ENCODE measurements around the gene LIAS.
"Not testable (repeated sequence)": the region's sequence is repeated elsewhere in the genome, so short reads cannot be mapped to it uniquely, and the experiment has no call there.

Gene LIAS

DNA sequence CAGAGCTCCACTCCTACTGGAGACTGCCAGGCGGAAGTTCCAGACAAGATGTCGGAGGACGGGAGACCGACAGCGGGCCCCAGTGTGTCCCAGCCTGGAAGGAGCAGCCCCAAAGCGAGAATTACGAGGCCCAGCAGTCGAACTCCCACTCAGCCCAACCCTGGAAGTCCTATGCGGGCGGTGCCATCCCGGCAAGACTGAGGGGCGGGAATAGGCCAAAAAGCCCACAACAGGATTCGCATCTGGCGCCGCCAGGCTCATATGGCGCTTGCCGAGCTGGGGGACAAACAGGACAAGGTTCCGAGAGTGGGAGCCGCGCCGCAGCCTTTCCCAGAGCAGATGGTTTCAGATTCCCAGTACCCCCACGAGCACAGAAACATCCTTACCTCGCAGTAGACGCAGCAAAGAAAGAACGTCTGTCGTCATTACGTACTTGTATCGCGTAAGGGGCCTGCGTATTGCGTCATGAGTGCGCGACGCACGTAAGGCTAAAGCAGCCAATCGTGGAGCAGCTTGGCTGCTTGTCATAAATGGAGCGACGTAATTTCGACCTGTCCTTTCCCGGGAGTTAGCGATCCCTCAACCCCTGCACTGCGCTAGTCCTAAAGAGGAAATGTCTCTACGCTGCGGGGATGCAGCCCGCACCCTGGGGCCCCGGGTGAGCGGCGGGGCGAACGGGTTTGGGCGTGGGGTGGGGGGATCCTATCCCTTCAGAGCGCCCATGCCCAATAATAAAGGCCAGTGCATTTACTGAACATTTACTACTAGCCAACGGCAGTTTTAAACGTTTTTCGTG lies at the start of gene LIAS, which contains the start of gene RPL9:
LIAS (plus strand) TSS at position 552 of the 796 bp plus-strand sequence; CDS start at position 614, 62 bp downstream.
RPL9 (minus strand) TSS at position 418 of the 796 bp plus-strand sequence. CDS start 483 bp downstream, outside the sequence.
- DNase-seq: peak; percentile 68 to 98 (median 88)

DNA sequence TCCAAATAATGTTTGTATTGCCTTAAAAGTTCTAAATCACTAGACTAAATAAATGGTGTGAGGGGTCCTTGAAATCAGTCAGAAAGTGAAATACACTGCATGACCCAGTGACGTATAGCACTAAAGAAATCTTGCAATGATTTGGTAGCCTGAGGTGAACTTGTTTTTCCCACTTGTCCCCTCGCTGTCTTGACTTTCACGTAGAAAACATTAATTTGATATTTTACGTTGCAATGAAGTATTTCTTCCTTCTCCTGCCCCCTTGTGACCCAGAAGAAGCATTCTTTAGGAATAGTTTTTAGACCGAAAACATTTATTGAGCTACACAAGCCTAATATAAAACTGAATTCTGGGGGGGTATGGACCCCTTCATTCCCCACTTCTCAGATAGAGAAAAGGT lies 48.4 kb upstream of the LIAS start:
- no peak for DNase-seq

DNA sequence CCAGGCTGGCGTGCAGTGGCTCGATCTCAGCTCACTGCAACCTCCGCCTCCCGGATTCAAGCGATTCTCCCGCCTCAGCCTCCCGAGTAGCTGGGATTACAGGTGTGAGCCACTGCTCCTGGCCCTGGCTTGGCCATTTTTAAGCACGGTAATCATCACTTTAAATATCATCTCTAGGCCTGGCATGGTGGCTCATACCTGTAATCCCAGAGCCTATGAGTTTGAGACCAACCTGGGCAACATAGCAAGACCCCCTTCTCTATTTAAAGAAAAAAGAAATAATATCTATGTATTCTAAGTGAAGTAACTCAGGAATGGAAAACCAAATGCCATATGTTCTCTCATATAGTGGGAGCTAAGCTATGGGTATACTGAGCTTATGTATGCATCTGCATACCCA lies 47.3 kb upstream of the LIAS start:
- not testable (repeated sequence) for DNase-seq

GRCh38 chr4:39415678-39416283 lies 43.1 kb upstream of the LIAS start:
- DNase-seq: no peak

- no peak for DNase-seq
These were observed 36.6 kb upstream of the LIAS start for GRCh38 chr4:39422247-39422646.

- DNase-seq: not testable (repeated sequence)
These were observed 33.6 kb upstream of the LIAS start for GRCh38 chr4:39425297-39425696.

- DNase-seq: no peak
These were observed 32.1 kb upstream of the LIAS start for GRCh38 chr4:39426728-39427127.

DNA sequence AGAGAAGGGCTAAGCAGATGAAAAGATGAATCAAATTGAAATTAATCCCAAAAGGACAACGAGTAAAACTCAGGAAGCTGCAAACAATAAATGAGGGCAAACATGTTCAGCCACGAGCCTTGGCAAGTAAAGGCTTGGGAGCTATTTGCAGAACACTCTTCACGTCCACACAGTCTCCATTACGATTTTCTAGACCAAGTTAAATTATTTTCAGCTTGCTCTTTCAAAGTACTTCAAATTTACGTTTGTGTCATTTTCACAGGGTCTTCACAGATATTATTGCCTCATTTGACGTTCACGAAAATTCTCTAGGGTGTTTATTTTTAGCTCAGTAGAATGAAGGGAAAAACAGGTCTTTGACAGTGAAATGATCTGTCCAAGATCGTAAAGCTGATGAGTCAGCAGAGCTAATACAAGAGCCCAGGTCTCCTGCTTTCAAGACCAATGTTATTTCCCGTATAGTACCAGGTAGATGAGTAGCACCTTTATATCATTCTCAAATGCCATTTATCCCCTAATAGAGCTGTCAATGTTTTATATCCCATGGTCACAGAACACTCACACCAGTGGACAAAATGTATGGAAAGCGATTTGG lies 31.2 kb upstream of the LIAS start:
- no peak for DNase-seq

GRCh38 chr4:39429476-39430334 lies 29.2 kb upstream of the LIAS start:
- DNase-seq: no peak

- DNase-seq: no peak
These were observed 24.9 kb upstream of the LIAS start for GRCh38 chr4:39433878-39434492.

DNA sequence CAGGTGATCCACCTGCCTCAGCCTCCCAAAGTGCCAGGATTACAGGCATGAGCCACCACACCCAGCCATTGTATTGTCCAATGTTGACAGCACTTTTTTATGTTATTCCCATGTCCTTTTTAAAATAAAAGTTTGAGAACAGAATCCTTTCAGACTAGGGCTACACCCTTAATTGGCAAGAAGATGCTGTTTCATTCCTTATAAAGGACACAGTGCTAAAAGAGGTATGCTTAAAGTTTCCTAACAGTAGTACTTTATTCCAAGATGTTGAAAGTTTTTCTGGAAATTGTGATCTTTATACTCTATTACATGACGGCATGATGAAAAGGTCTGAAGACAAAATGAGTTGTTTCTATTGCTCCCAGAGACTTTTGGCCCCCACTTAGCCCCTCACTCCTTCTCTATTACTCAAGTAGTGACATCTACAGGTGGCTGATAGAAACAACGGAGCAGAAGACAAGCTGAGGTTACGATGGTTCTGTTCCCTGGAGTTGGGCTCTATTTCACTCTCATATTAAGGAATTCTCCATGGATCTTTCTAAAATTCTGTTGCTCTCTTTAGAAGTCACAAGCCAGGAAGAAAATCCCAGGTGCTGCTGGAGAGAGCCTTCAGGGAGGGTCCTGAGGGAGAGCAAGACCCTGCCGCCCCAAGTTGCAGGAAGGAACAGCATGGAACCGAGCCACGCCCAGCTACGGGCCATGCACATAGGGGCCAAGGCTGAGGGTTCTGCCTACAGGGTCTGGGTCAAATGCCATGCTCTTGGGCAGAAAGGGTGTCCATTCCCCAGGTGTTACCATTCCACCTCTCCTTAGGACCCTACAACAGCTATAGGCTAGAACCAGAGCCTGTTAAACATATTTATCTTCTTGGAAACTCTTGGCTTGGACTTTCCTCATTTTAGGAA lies 22.9 kb upstream of the LIAS start:
- DNase-seq: peak in 1 of 56 donors; percentile 0

DNA sequence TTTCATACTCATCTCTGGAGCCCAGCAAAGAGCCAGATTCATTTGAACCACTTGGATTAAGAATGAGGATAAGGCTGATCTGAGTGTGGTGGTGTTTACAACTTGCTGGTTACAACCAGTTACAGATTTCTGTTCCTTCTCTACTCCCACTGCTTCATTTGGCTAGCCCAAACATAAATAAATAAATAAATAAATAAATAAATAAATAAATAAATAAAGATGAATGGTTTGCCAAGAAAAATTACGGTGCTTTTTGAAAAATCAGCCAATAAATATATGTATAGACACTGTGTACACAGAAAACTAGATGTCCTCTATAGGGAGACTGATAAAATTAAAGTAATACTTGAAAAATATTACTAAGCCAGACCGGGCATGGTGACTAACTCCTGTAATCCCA lies 17.3 kb upstream of the LIAS start:
- DNase-seq: no peak

DNA sequence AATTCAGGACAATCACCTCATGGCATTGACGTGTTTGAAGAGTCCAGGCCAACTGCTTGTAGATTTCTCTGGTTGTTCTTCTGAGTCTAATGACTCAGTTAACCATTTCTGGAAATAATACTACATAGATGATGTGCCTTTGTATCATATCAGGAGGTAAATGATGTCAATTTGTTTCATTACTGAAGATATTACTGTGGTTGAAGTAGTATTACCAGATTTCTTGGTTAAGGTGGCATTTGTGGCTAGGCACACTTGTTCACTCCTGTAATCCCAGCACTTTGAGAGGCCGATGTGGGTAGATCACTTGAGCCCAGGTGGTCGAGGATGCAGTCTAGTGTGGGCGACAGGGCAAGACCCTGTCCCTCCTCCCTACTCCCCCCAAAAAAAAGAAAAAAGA lies 15.9 kb upstream of the LIAS start:
- no peak for DNase-seq

DNA sequence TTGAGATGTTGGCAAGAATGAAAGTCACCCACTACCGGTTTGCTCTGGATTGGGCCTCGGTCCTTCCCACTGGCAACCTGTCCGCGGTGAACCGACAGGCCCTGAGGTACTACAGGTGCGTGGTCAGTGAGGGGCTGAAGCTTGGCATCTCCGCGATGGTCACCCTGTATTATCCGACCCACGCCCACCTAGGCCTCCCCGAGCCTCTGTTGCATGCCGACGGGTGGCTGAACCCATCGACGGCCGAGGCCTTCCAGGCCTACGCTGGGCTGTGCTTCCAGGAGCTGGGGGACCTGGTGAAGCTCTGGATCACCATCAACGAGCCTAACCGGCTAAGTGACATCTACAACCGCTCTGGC lies 12.4 kb upstream of the LIAS start:
- DNase-seq: no peak

- peak in 18 of 56 donors; percentile 4 to 40 (median 12) for DNase-seq
These were observed 11.8 kb upstream of the LIAS start for GRCh38 chr4:39446842-39447573.

DNA sequence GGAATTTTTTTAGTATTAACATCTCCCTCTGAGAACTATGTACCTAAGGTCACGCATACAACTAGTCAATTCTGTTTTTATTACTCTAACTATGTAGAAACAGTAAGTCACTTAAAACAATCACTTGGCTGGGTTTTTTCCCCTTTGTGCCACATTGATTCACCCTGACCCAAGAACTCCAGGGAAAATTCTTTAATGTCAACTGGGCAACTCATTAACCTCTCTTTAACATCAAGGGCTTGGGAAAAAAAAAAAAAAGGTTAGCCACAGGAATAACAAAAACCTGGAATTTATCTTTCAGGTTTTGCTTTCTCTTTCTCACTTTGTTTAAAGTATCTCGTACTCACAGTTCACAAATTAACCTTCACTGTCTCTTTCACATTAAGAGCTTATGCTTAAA lies 8.2 kb upstream of the LIAS start:
- DNase-seq: no peak

DNA sequence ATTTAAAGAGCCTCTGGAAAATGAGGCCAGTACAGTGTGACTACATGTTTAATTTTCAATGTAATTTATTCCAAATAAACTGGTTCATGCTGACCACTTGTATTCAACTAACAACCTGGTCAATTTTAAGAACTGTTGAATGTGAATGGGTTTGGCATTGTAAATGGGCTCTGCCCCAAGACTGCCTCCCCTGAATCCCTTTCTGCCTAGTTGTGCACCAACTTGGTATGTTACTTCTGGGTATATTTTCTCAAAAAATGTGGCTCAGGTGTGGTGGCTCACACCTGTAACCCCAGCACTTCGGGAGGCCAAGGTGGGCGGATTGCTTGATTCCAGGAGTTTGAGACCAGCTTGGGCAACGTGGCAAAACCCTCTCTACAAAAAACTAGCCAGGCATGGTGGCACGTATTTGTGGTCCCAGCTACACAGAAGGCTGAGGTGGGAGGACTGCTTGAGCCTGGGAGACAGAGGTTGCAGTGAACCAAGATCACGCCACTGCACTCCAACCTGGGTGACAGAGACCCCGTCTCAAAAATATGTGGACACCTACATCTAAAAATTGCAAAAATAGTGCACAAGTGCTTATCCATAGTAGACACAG lies 7.3 kb upstream of the LIAS start:
- no peak for DNase-seq

DNA sequence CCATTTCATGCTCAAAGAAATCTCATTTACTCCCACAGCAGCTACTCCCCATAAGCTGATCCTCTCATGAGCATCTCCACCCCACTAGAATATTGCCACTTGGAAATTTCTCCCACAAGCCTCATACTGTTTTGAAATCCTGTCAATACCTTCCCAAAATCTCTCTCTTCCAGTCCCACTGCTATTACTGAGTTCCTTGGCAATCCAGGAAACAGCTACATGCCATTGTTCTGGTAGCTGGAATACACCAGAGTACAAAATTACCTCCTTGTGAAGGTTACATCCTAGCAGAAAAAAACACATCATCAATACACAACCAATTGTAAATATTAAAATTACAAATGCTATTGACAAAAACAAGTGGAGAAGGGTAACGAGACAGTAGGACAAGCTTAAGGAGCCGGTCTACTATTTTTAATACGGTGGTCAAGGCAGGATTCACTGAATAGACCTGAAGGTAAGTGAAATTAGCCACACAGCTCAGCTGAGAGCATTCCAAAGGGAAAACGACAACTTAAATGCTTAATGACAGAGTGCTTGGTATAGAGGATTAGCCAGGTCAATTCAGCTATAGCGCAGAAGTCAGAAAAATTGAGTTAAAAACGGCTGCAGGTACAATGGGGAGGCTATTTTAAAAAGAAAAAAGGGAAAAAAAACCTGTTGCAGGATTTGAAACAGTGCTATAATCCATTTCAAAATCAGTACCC lies 6.5 kb upstream of the LIAS start:
- DNase-seq: no peak
